SK-N-MC (cell line): ENCODE results near the gene SSH3.

Source experiments
- EZH2 ChIP-seq: fragments of 200-600 bp; sonication (generic); IDR thresholded peaks from one replicate; pipeline ENCODE4 v1.6.1; 2017; ENCODE audit warnings: antibody characterized with exemption
- POLR2AphosphoS5 ChIP-seq: IDR thresholded peaks from 2 replicates; pipeline ENCODE4 v1.6.1; 2012; ENCODE audit warnings: mild to moderate bottlenecking, low read depth, low read length, borderline replicate concordance

GRCh38 chr11:67303835-67304411 is 593 bp downstream of the SSH3 start:
- TF ChIP-seq POLR2AphosphoS5 (no peak), EZH2 (no peak)
